RWPE2 (cell line): ENCODE measurements around the gene DLG1.

Experiments
- ATAC-seq: fragments of 200-7000 bp; cut with Tn5 transposase; 3 replicates; pipeline ENCODE4 v1.9.1; 2021; ENCODE audit warnings: low read depth
- DNase-seq: peaks from one replicate; pipeline ENCODE4 v3.0.0-alpha.2; 2020; ENCODE audit warnings: low spot score
- H3K27ac ChIP-seq: fragments of 450-650 bp; 2 replicates; pipeline ENCODE4 v1.5.1; 2017; ENCODE audit warnings: mild to moderate bottlenecking; ENCODE audit not compliant: poor library complexity, severe bottlenecking
- H3K27me3 ChIP-seq: fragments of 250-450 bp; sonication (Bioruptor Pico); 2 replicates; pipeline ENCODE4 v1.5.1; 2021; ENCODE audit warnings: mild to moderate bottlenecking, moderate library complexity; ENCODE audit not compliant: insufficient read depth, poor library complexity, severe bottlenecking
- H3K36me3 ChIP-seq: fragments of 250-450 bp; sonication (Bioruptor Pico); 2 replicates; pipeline ENCODE4 v1.5.1; 2020; ENCODE audit warnings: low read depth, mild to moderate bottlenecking, moderate library complexity
- H3K4me1 ChIP-seq: fragments of 250-450 bp; sonication (Bioruptor Pico); 2 replicates; pipeline ENCODE4 v1.5.1; 2021; ENCODE audit warnings: mild to moderate bottlenecking, moderate library complexity; ENCODE audit not compliant: insufficient read depth, poor library complexity, severe bottlenecking
- H3K4me3 ChIP-seq: fragments of 250-450 bp; sonication (Bioruptor Pico); 2 replicates; pipeline ENCODE4 v1.5.1; 2021; ENCODE audit warnings: mild to moderate bottlenecking, moderate library complexity; ENCODE audit not compliant: severe bottlenecking
- H3K9me3 ChIP-seq: fragments of 250-450 bp; sonication (Bioruptor Pico); 2 replicates; pipeline ENCODE4 v1.5.1; 2021; ENCODE audit warnings: mild to moderate bottlenecking, moderate library complexity; ENCODE audit not compliant: severe bottlenecking
- CTCF ChIP-seq: fragments of 450-650 bp; IDR thresholded peaks from one replicate; pipeline ENCODE4 v1.5.1; 2017; ENCODE audit warnings: mild to moderate bottlenecking, moderate library complexity; ENCODE audit not compliant: poor library complexity, severe bottlenecking

DLG1 gene

GRCh38 chr3:197104738-197105137 lies 193.7 kb downstream of the DLG1 start:
- ATAC-seq (no peak), DNase-seq (no peak)
- no peak for TF ChIP-seq CTCF
- Histone ChIP-seq H3K4me3 (no peak overlapping the region), H3K27ac (no peak overlapping the region), H3K9me3 (no peaks in the 10 kb centered on the region), H3K36me3 (peaks cover 66% of the 10 kb centered on the region), H3K27me3 (no peaks in the 10 kb centered on the region), H3K4me1 (no peaks in the 10 kb centered on the region)

GRCh38 chr3:197103766-197104165 lies 194.6 kb downstream of the DLG1 start:
- H3K27ac ChIP-seq: no peak overlapping the region
- no peak for TF ChIP-seq CTCF
- no peak overlapping the region for H3K4me3 ChIP-seq
- DNase-seq (no peak), ATAC-seq (no peak)
- peaks cover 63% of the 10 kb centered on the region for H3K36me3 ChIP-seq
- H3K27me3 ChIP-seq: no peaks in the 10 kb centered on the region
- H3K4me1 ChIP-seq: no peaks in the 10 kb centered on the region
- no peaks in the 10 kb centered on the region for H3K9me3 ChIP-seq

GRCh38 chr3:197093871-197094270 lies 204.5 kb downstream of the DLG1 start:
- TF ChIP-seq CTCF: no peak
- H3K4me1 ChIP-seq: no peaks in the 10 kb centered on the region
- H3K4me3 ChIP-seq: no peak overlapping the region
- no peak for ATAC-seq
- no peak for DNase-seq
- H3K36me3 ChIP-seq: peaks cover 41% of the 10 kb centered on the region
- H3K9me3 ChIP-seq: no peaks in the 10 kb centered on the region
- no peaks in the 10 kb centered on the region for H3K27me3 ChIP-seq
- no peak overlapping the region for H3K27ac ChIP-seq

GRCh38 chr3:197088370-197088769 lies 210.0 kb downstream of the DLG1 start:
- peaks cover under 1% of the 10 kb centered on the region for H3K4me1 ChIP-seq
- no peaks in the 10 kb centered on the region for H3K27me3 ChIP-seq
- H3K9me3 ChIP-seq: no peaks in the 10 kb centered on the region
- H3K4me3 ChIP-seq: no peak overlapping the region
- ATAC-seq: no peak
- no peak for TF ChIP-seq CTCF
- no peak overlapping the region for H3K27ac ChIP-seq
- peaks cover 60% of the 10 kb centered on the region for H3K36me3 ChIP-seq
- no peak for DNase-seq

- ATAC-seq (no peak), DNase-seq (no peak)
- no peak for TF ChIP-seq CTCF
- no peaks in the 10 kb centered on the region for H3K27me3 ChIP-seq
- no peak overlapping the region for H3K4me3 ChIP-seq
- no peaks in the 10 kb centered on the region for H3K9me3 ChIP-seq
- no peak overlapping the region for H3K27ac ChIP-seq
- H3K36me3 ChIP-seq: peaks cover 67% of the 10 kb centered on the region
- H3K4me1 ChIP-seq: peaks cover 3% of the 10 kb centered on the region
Measured at GRCh38 chr3:197085137-197085536, 213.3 kb downstream of the DLG1 start.
